Esophagus muscularis mucosa (tissue), 4 donors: ENCODE data around the gene TM4SF4. TPM values are rescaled to one million over a fixed set of nuclear protein-coding genes. Genes with fewer than 3 reads are reported as not detected.

Experiments
- DNase-seq: peaks from one replicate; pipeline ENCODE4 v3.0.0-alpha.2; 2017; ENCODE audit errors: extremely low spot score
- H3K27ac ChIP-seq, 4 donors: fragments of 200-600 bp; sonication (generic); replicated peaks in 1 of 4; 1 replicate in 3 of 4; 2 replicates in 1 of 4; pipeline ENCODE4 v1.5.1; 2016 to 2019; ENCODE audit warnings: mild to moderate bottlenecking in 1 of 4
- H3K27me3 ChIP-seq, 4 donors: fragments of 200-600 bp; sonication (generic); one replicate each; pipeline versions ENCODE4 v1.5.1 to v1.6.0; 2016 to 2019
- H3K36me3 ChIP-seq, 4 donors: fragments of 200-600 bp; sonication (generic); one replicate each; pipeline ENCODE4 v1.5.1; 2016 to 2019
- H3K4me1 ChIP-seq, 4 donors: fragments of 200-600 bp; sonication (generic); one replicate each; pipeline ENCODE4 v1.5.1; 2016 to 2019
- H3K4me3 ChIP-seq, 4 donors: fragments of 200-600 bp; sonication (generic); 1 replicate in 2 of 4; 2 replicates in 2 of 4; pipeline ENCODE4 v1.5.1; 2016 to 2019; ENCODE audit warnings: mild to moderate bottlenecking in 4 of 4, moderate library complexity in 1 of 4
- H3K9me3 ChIP-seq, 4 donors: fragments of 200-600 bp; sonication (generic); 1 replicate in 3 of 4; 2 replicates in 1 of 4; pipeline ENCODE4 v1.5.1; 2016 to 2019
- EP300 ChIP-seq: sonication (generic); formaldehyde crosslinking; IDR thresholded peaks from one replicate; pipeline ENCODE4 v1.6.1; 2017; ENCODE audit warnings: antibody characterized with exemption
- POLR2A ChIP-seq: fragments of 450-650 bp; IDR thresholded peaks from one replicate; pipeline ENCODE4 v1.6.1; 2017; ENCODE audit warnings: antibody characterized with exemption, moderate library complexity, mild to moderate bottlenecking, low read depth
- POLR2AphosphoS5 ChIP-seq, 2 donors: sonication (generic); formaldehyde crosslinking; IDR thresholded peaks; one replicate each; pipeline ENCODE4 v1.6.1; 2017; ENCODE audit warnings: antibody characterized with exemption in 2 of 2
- WGBS: methylation state at CpG from one replicate; pipeline ENCODE4 v1.1.5; 2018; 5-methylcytosine and 5-hydroxymethylcytosine counted together
- intact Hi-C: fragments of 100-400 bp; cut with DNase I; formaldehyde crosslinking; loops from one replicate; pipeline ENCODE4 v1.15.1; 2023
- total RNA-seq, 4 donors: library from RNA; depleted of rRNA; stranded (reverse); fragments of >200 nt; gene quantifications; one replicate each; pipeline versions ENCODE4 v1.1.0 to v1.2.1, GENCODE V29; 2016
- TF ChIP-seq, protein P1 (sequence below), 3 experiments: fragments of 200-600 bp in 2 of 3; fragments of 450-650 bp in 1 of 3; sonication (generic) in 2 of 3; IDR thresholded peaks; one replicate each; pipeline ENCODE4 v1.5.1; 2017 to 2019; ENCODE audit warnings: antibody characterized with exemption in 3 of 3, mild to moderate bottlenecking in 2 of 3, moderate library complexity in 1 of 3

Gene TM4SF4
- total RNA-seq, 4 donors from 2014 or later, result 0.11 to 5.5 (median 2.7) TPM; not detected in 1

DNA sequence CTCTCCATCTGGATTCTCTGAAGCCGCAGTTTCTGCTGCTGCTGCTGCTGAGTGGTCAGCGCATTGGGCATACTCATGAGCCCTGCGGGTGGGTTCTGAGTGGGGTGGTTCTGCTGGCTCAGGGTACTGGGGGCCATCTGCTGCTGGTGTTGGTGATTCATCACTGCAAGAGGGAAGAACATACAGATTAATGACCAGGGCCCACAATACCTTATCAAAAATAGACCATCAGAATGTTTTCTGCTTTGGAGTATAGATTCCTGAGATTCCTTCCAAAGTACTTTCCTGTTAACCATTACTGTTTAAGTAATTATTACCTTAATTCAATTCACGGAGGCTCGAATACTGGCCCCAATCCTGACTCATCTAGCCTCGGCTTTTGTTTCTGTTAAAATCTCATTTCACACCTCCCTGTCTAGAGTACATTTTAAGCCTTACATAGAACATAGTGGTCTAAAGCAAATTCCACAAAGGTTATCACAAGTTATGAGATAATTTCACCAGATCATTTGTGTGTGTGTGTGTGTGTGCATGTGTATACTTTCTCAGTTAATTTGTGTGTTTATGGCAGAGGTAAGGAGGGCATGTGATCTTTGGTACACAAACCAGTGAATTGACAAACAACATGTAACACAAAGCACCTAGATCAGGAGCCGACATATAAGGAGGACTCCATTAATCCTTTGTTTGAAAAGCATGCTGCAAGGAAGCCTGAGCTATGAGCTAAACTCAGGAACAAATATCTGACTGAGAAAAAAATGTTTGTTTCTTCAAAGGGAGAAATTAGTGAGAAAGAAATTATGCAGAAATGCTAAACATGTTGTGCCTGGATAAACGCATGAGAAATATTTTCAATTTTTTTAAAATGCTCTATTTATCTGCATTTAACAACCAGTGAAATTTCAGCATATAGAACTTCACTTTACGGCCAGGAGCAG is 68.1 kb downstream of the TM4SF4 start:
- Histone ChIP-seq H3K4me3 (no peak overlapping the region), H3K4me1 (peaks cover 35 to 96% (median 90%) of the 10 kb centered on the region in 4 donors), H3K36me3 (peaks cover 5 to 17% (median 13%) of the 10 kb centered on the region in 4 donors), H3K27ac (peak overlapping the region in 3 of 4 donors; percentile 12 to 35 (median 16)), H3K9me3 (no peaks in the 10 kb centered on the region), H3K27me3 (no peaks in the 10 kb centered on the region)
- 73% methylated on average over 9 of the region's 9 CpGs for WGBS
- TF ChIP-seq EP300, result no peak
- TF ChIP-seq POLR2A, result no peak
- TF ChIP-seq POLR2AphosphoS5 (IDR thresholded peaks at IDR 0.05), result no peak
- DNase-seq, result no peak
- intact Hi-C loops, result no loop called here

- Histone ChIP-seq H3K36me3 (peaks cover 5 to 17% (median 13%) of the 10 kb centered on the region in 4 donors), H3K27me3 (no peaks in the 10 kb centered on the region), H3K9me3 (no peaks in the 10 kb centered on the region), H3K4me1 (peaks cover 28 to 96% (median 87%) of the 10 kb centered on the region in 4 donors), H3K4me3 (no peak overlapping the region), H3K27ac (peak overlapping the region; percentile 7 to 85 (median 80))
- intact Hi-C loops, result loop anchor here (5.0 kb wide), 1 partner anchor 112 kb away; the partner anchor contains the start of gene WWTR1
- no peak for DNase-seq
- TF ChIP-seq, protein P1, sequence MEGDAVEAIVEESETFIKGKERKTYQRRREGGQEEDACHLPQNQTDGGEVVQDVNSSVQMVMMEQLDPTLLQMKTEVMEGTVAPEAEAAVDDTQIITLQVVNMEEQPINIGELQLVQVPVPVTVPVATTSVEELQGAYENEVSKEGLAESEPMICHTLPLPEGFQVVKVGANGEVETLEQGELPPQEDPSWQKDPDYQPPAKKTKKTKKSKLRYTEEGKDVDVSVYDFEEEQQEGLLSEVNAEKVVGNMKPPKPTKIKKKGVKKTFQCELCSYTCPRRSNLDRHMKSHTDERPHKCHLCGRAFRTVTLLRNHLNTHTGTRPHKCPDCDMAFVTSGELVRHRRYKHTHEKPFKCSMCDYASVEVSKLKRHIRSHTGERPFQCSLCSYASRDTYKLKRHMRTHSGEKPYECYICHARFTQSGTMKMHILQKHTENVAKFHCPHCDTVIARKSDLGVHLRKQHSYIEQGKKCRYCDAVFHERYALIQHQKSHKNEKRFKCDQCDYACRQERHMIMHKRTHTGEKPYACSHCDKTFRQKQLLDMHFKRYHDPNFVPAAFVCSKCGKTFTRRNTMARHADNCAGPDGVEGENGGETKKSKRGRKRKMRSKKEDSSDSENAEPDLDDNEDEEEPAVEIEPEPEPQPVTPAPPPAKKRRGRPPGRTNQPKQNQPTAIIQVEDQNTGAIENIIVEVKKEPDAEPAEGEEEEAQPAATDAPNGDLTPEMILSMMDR (IDR thresholded peaks at IDR 0.05), result no peak
- TF ChIP-seq POLR2AphosphoS5 (IDR thresholded peaks at IDR 0.05) (no peak), EP300 (no peak), POLR2A (no peak)
- WGBS, result 83% methylated on average over 2 of the region's 2 CpGs
Observed at GRCh38 chr3:149545049-149545448, 70.6 kb downstream of the TM4SF4 start.

DNA sequence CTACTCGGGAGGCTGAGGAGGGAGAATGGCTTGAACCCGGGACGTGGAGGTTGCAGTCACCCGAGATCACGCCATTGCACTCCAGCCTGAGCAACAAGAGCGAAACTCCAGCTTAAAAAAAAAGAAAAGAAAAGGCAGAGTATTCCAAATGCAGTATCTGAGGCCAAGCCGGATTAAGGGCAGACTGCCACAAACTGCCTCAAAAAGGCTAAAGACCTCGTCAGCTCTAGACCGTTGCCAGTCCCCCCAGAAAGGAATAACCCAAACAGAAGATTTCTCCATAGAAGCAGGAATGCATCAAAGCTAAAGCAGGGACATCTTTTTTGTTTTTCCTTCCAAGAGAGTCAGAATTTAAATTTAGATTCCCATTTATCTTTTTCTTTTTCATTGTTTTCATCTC is 72.9 kb downstream of the TM4SF4 start:
- H3K9me3 ChIP-seq, result no peaks in the 10 kb centered on the region
- peaks cover 20 to 91% (median 81%) of the 10 kb centered on the region in 4 donors for H3K4me1 ChIP-seq
- H3K27ac ChIP-seq, result peak overlapping the region; percentile 77 to 85 (median 80)
- DNase-seq, result peak; percentile 93
- H3K27me3 ChIP-seq, result no peaks in the 10 kb centered on the region
- peak; percentile 40 to 46 for TF ChIP-seq POLR2AphosphoS5 (IDR thresholded peaks at IDR 0.05)
- no peak for TF ChIP-seq EP300
- WGBS, result 25% methylated on average over 9 of the region's 9 CpGs
- intact Hi-C loops, result loop anchor here (5.0 kb wide), 1 partner anchor 110 kb away; the partner anchor contains the start of gene WWTR1
- no peaks in the 10 kb centered on the region for H3K36me3 ChIP-seq
- peak overlapping the region; percentile 21 to 29 (median 22) for H3K4me3 ChIP-seq

DNA sequence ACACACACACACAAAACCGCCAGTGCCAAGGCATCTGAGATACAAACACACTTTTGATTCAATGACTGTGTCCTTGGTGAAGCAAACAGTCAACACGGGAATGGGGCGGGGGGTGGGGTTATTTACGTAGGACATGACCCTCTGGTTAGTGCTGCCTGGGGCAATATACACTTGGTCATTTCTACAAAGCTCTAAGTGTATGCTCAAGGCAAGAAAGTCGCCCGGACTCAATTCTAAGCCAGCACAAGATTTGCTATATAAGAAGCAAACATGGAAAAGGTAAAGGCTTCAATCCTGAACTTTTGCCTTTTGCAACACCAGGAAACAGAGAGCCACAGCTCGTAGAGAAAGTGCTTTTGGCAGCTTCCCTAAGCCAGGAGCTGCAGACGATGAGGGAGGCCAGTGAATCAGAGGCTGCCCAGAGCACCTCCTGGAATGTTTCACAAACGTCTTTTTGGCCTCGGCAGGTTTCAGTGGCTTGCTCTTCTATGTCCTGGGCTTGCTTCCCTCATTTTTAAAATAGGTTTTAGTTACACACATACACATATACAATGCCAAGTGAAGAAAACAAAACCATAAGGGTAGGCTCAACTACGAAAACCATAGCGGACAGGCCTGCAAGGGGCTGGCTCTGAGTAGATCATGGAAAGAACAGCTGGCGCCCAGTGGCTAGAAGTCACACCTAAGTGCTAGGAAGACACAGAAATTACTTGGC is 73.6 kb downstream of the TM4SF4 start:
- TF ChIP-seq POLR2AphosphoS5 (IDR thresholded peaks at IDR 0.05) (peak; percentile 73 to 83), POLR2A (no peak)
- TF ChIP-seq, protein P1 (IDR thresholded peaks at IDR 0.05), result no peak
- Histone ChIP-seq H3K27me3 (no peaks in the 10 kb centered on the region), H3K36me3 (no peaks in the 10 kb centered on the region), H3K27ac (peak overlapping the region; percentile 77 to 85 (median 80)), H3K4me3 (peak overlapping the region in 3 of 4 donors; percentile 22 to 29 (median 23)), H3K9me3 (no peaks in the 10 kb centered on the region), H3K4me1 (peaks cover 13 to 91% (median 81%) of the 10 kb centered on the region in 4 donors)
- DNase-seq, result peak; percentile 93
- intact Hi-C loops, result loop anchor here (5.0 kb wide), 1 partner anchor 109 kb away; the partner anchor contains the start of gene WWTR1
- 25% methylated on average over 12 of the region's 13 CpGs for WGBS

DNA sequence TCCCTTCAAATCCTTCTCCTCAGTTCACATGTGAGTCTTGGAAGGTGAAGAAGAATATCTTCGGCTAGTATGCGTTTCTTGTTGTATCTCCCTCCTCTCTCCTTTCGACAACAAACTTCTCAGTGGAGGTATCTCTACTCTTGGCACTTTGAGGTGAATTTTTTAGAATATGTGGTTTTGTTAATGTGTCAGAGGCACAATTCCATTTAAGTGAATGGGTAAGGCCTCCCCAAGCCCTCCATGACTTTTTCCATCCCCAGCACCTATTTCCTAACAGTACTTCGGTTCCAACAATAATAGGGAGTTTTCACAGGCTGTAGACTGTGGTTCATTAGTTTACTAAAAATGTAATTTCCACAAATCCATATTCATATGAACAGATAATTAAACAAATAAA is 74.2 kb downstream of the TM4SF4 start:
- peak overlapping the region in 1 of 4 donors; percentile 22 for H3K4me3 ChIP-seq
- H3K36me3 ChIP-seq, result no peaks in the 10 kb centered on the region
- WGBS, result 61% methylated on average over 4 of the region's 4 CpGs
- H3K4me1 ChIP-seq, result peaks cover 15 to 95% (median 83%) of the 10 kb centered on the region in 4 donors
- H3K27ac ChIP-seq, result peak overlapping the region; percentile 77 to 85 (median 80)
- H3K27me3 ChIP-seq, result no peaks in the 10 kb centered on the region
- no peaks in the 10 kb centered on the region for H3K9me3 ChIP-seq
- no peak for TF ChIP-seq EP300
- no peak for TF ChIP-seq POLR2A
- no peak for TF ChIP-seq POLR2AphosphoS5 (IDR thresholded peaks at IDR 0.05)
- TF ChIP-seq, protein P1 (IDR thresholded peaks at IDR 0.05), result no peak
- intact Hi-C loops, result loop anchor here (5.0 kb wide), 1 partner anchor 109 kb away; the partner anchor contains the start of gene WWTR1
- DNase-seq, result no peak
